HEK293 (cell line): Measurements from ENCODE around the gene ASXL2.

Source experiments
- CTCF ChIA-PET: fragments of 350-600 bp; formaldehyde crosslinking; extraction: SDS; loops from one replicate; lab custom pipeline; 2021; ENCODE audit warnings: antibody characterized with exemption; lab: Yijun Ruan, JAX
- POLR2A ChIA-PET: fragments of 300-600 bp; formaldehyde crosslinking; extraction: SDS; loops from one replicate; lab custom pipeline; 2020; ENCODE audit warnings: antibody characterized with exemption, inconsistent platforms; lab: Yijun Ruan, JAX
- H3K27ac ChIP-seq: fragments of 200-500 bp; sonication (Bioruptor generic); 2 replicates; pipeline ENCODE4 v1.5.1; 2014; ENCODE audit warnings: low read depth, low read length, control low read depth, inconsistent platforms; ENCODE audit errors: extremely low read depth
- H3K36me3 ChIP-seq, 2 experiments: fragments of 200-500 bp in 1 of 2; sonication (Bioruptor generic) in 1 of 2; 1 replicate in 1 of 2; 2 replicates in 1 of 2; pipeline ENCODE4 v1.5.1; 2014 to 2017; ENCODE audit warnings: inconsistent platforms in 2 of 2, low read length in 2 of 2; ENCODE audit not compliant: control insufficient read depth in 2 of 2, insufficient read depth in 1 of 2
- H3K4me1 ChIP-seq: fragments of 200-500 bp; sonication (Bioruptor generic); 2 replicates; pipeline ENCODE4 v1.5.1; 2014; ENCODE audit warnings: mild to moderate bottlenecking, low read length, inconsistent platforms; ENCODE audit not compliant: control insufficient read depth, insufficient read depth
- H3K4me3 ChIP-seq: 2 replicates; pipeline ENCODE4 v1.5.1; 2011; ENCODE audit warnings: low read depth, mild to moderate bottlenecking, control low read depth, low read length, moderate library complexity
- H3K9me3 ChIP-seq: fragments of 200-500 bp; sonication (Bioruptor generic); 2 replicates; pipeline ENCODE4 v1.5.1; 2014; ENCODE audit warnings: low read depth, low read length, inconsistent platforms; ENCODE audit not compliant: control insufficient read depth, insufficient read depth
- BCL6B ChIP-seq: fragments of 450-650 bp; formaldehyde crosslinking; IDR thresholded peaks from 2 replicates; pipeline ENCODE4 v1.5.1; 2017; ENCODE audit warnings: missing biosample characterization, missing genetic modification characterization
- CTCF ChIP-seq: fragments of 450-650 bp; formaldehyde crosslinking; IDR thresholded peaks from 2 replicates; pipeline ENCODE4 v1.5.1; 2016; ENCODE audit warnings: missing biosample characterization, missing genetic modification characterization
- GLIS2 ChIP-seq: fragments of 450-650 bp; formaldehyde crosslinking; IDR thresholded peaks from 2 replicates; pipeline ENCODE4 v1.5.1; 2016; ENCODE audit warnings: missing biosample characterization, missing genetic modification characterization
- IKZF3 ChIP-seq: fragments of 450-650 bp; IDR thresholded peaks from 2 replicates; pipeline ENCODE4 v1.5.0; 2018; ENCODE audit warnings: missing biosample characterization, mild to moderate bottlenecking, missing genetic modification characterization, moderate library complexity
- OSR2 ChIP-seq: fragments of 450-650 bp; formaldehyde crosslinking; IDR thresholded peaks from 2 replicates; pipeline ENCODE4 v1.5.1; 2016; ENCODE audit warnings: missing biosample characterization, missing genetic modification characterization
- SCRT1 ChIP-seq: fragments of 450-650 bp; formaldehyde crosslinking; IDR thresholded peaks from 2 replicates; pipeline ENCODE4 v1.5.1; 2016; ENCODE audit warnings: missing biosample characterization, missing genetic modification characterization, borderline replicate concordance
- SCRT2 ChIP-seq: fragments of 450-650 bp; formaldehyde crosslinking; IDR thresholded peaks from 2 replicates; pipeline ENCODE4 v1.5.1; 2016; ENCODE audit warnings: missing biosample characterization, missing genetic modification characterization
- WT1 ChIP-seq: fragments of 450-650 bp; formaldehyde crosslinking; IDR thresholded peaks from 2 replicates; pipeline ENCODE4 v1.5.1; 2016; ENCODE audit warnings: missing biosample characterization, missing genetic modification characterization
- YY1 ChIP-seq: fragments of 450-650 bp; formaldehyde crosslinking; IDR thresholded peaks from 2 replicates; pipeline ENCODE4 v1.5.1; 2018; ENCODE audit warnings: missing biosample characterization, missing genetic modification characterization
- ZBTB17 ChIP-seq: fragments of 450-650 bp; formaldehyde crosslinking; IDR thresholded peaks from 2 replicates; pipeline ENCODE4 v1.5.1; 2016; ENCODE audit warnings: missing biosample characterization, missing genetic modification characterization
- ZNF114 ChIP-seq: fragments of 450-650 bp; formaldehyde crosslinking; IDR thresholded peaks from 2 replicates; pipeline ENCODE4 v1.5.0; 2017; ENCODE audit warnings: missing biosample characterization, missing genetic modification characterization
- ZNF155 ChIP-seq: fragments of 450-650 bp; formaldehyde crosslinking; IDR thresholded peaks from 2 replicates; pipeline ENCODE4 v1.5.1; 2016; ENCODE audit warnings: missing biosample characterization, missing genetic modification characterization
- ZNF19 ChIP-seq: fragments of 450-650 bp; formaldehyde crosslinking; IDR thresholded peaks from 2 replicates; pipeline ENCODE4; 2016; ENCODE audit warnings: missing biosample characterization, missing genetic modification characterization, low read depth
- ZNF2 ChIP-seq: fragments of 450-650 bp; formaldehyde crosslinking; IDR thresholded peaks from 2 replicates; pipeline ENCODE4 v1.5.1; 2016; ENCODE audit warnings: missing biosample characterization, missing genetic modification characterization
- ZNF214 ChIP-seq: fragments of 450-650 bp; formaldehyde crosslinking; IDR thresholded peaks from 2 replicates; pipeline ENCODE4 v1.5.1; 2017; ENCODE audit warnings: missing biosample characterization, mild to moderate bottlenecking, missing genetic modification characterization, borderline replicate concordance
- ZNF248 ChIP-seq: fragments of 450-650 bp; formaldehyde crosslinking; IDR thresholded peaks from 2 replicates; pipeline ENCODE4 v1.5.1; 2017; ENCODE audit warnings: missing biosample characterization, missing genetic modification characterization
- ZNF280D ChIP-seq: fragments of 450-650 bp; formaldehyde crosslinking; IDR thresholded peaks from 2 replicates; pipeline ENCODE4 v1.5.1; 2016; ENCODE audit warnings: missing biosample characterization, missing genetic modification characterization
- ZNF311 ChIP-seq: fragments of 450-650 bp; formaldehyde crosslinking; IDR thresholded peaks from 2 replicates; pipeline ENCODE4 v1.5.1; 2017; ENCODE audit warnings: missing biosample characterization, missing genetic modification characterization, borderline replicate concordance
- ZNF37A ChIP-seq: fragments of 450-650 bp; IDR thresholded peaks from 2 replicates; pipeline ENCODE4 v1.5.1; 2018; ENCODE audit warnings: missing biosample characterization, missing genetic modification characterization
- ZNF391 ChIP-seq: fragments of 450-650 bp; formaldehyde crosslinking; IDR thresholded peaks from 2 replicates; pipeline ENCODE4 v1.5.1; 2016; ENCODE audit warnings: low read depth, missing biosample characterization, missing genetic modification characterization, borderline replicate concordance
- ZNF473 ChIP-seq: fragments of 450-650 bp; formaldehyde crosslinking; IDR thresholded peaks from 2 replicates; pipeline ENCODE4 v1.5.1; 2017; ENCODE audit warnings: missing biosample characterization, missing genetic modification characterization
- ZNF48 ChIP-seq: fragments of 450-650 bp; formaldehyde crosslinking; IDR thresholded peaks from 2 replicates; pipeline ENCODE4 v1.5.1; 2016; ENCODE audit warnings: missing biosample characterization, missing genetic modification characterization
- ZNF514 ChIP-seq: fragments of 450-650 bp; formaldehyde crosslinking; IDR thresholded peaks from 2 replicates; pipeline ENCODE4 v1.5.1; 2016; ENCODE audit warnings: missing biosample characterization, missing genetic modification characterization
- ZNF521 ChIP-seq: fragments of 450-650 bp; formaldehyde crosslinking; IDR thresholded peaks from 2 replicates; pipeline ENCODE4 v1.5.1; 2017; ENCODE audit warnings: missing biosample characterization, mild to moderate bottlenecking, missing genetic modification characterization
- ZNF544 ChIP-seq: fragments of 450-650 bp; formaldehyde crosslinking; IDR thresholded peaks from 2 replicates; pipeline ENCODE4 v1.5.0; 2017; ENCODE audit warnings: missing biosample characterization, missing genetic modification characterization
- ZNF549 ChIP-seq: fragments of 450-650 bp; IDR thresholded peaks from 2 replicates; pipeline ENCODE4 v1.5.1; 2018; ENCODE audit warnings: missing biosample characterization, missing genetic modification characterization, mild to moderate bottlenecking, inconsistent platforms, moderate library complexity
- ZNF629 ChIP-seq: fragments of 450-650 bp; formaldehyde crosslinking; IDR thresholded peaks from 2 replicates; pipeline ENCODE4 v1.5.1; 2017; ENCODE audit warnings: missing biosample characterization, missing genetic modification characterization
- ZNF658 ChIP-seq: fragments of 450-650 bp; formaldehyde crosslinking; IDR thresholded peaks from 2 replicates; pipeline ENCODE4; 2016; ENCODE audit warnings: missing biosample characterization, missing genetic modification characterization

The ASXL2 gene

GRCh38 chr2:25756536-25756935 lies 121.8 kb downstream of the ASXL2 start:
- Histone ChIP-seq H3K9me3 (no peaks in the 10 kb centered on the region), H3K36me3 (peaks cover 23 to 44% of the 10 kb centered on the region in 2 experiments)
- POLR2A ChIA-PET: no interaction called here

GRCh38 chr2:25749676-25750075 lies 128.6 kb downstream of the ASXL2 start:
- Histone ChIP-seq H3K4me1 (no peaks in the 10 kb centered on the region), H3K36me3 (peaks cover 21 to 58% of the 10 kb centered on the region in 2 experiments), H3K27ac (no peak overlapping the region), H3K4me3 (no peak overlapping the region), H3K9me3 (no peaks in the 10 kb centered on the region)
- CTCF ChIA-PET: interaction anchor here (0.6 kb wide), 1 partner anchor 14 kb away, joined by 3 read pairs; no protein-coding TSS in a partner anchor
- TF ChIP-seq ZNF629 (tag by site-specific recombination): no peak
- POLR2A ChIA-PET: no interaction called here

More at GRCh38 chr2:25756536-25756935, 121.8 kb downstream of the ASXL2 start:
- TF ChIP-seq BCL6B (tag by site-specific recombination): no peak
- TF ChIP-seq IKZF3 (tag by site-specific recombination): no peak
- TF ChIP-seq OSR2 (tag by site-specific recombination): no peak
- TF ChIP-seq ZNF114 (tag by site-specific recombination): no peak
- no peak for TF ChIP-seq SCRT1 (tag by site-specific recombination)
- no peak for TF ChIP-seq GLIS2 (tag by site-specific recombination)
- no peak for TF ChIP-seq ZNF549
- no peak for TF ChIP-seq ZNF514 (tag by site-specific recombination)
- TF ChIP-seq ZNF473: no peak
- TF ChIP-seq ZNF544 (tag by site-specific recombination): no peak
- TF ChIP-seq CTCF (tag by site-specific recombination): no peak
- no peak for TF ChIP-seq ZNF2 (tag by site-specific recombination)
- no peak for TF ChIP-seq YY1
- TF ChIP-seq ZNF248: no peak
- Histone ChIP-seq H3K4me3 (no peak overlapping the region), H3K27ac (no peak overlapping the region), H3K4me1 (no peaks in the 10 kb centered on the region)
- CTCF ChIA-PET: interaction anchor here (1.0 kb wide), 1 partner anchor 95 kb away, joined by 3 read pairs; no protein-coding TSS in a partner anchor

GRCh38 chr2:25744055-25744454 lies 134.2 kb downstream of the ASXL2 start:
- ChIA-PET POLR2A (no interaction called here), CTCF (interaction anchor here (0.6 kb wide), 1 partner anchor 401 kb away, joined by 3 read pairs; no protein-coding TSS in a partner anchor)
- Histone ChIP-seq H3K9me3 (no peaks in the 10 kb centered on the region), H3K4me3 (no peak overlapping the region), H3K4me1 (peaks cover 6% of the 10 kb centered on the region; the same call in 1 of the 2 replicates), H3K27ac (no peak overlapping the region), H3K36me3 (peaks cover 0 to 39% of the 10 kb centered on the region in 2 experiments)
- TF ChIP-seq ZNF629 (tag by site-specific recombination): no peak
- no peak for TF ChIP-seq GLIS2 (tag by site-specific recombination)
- no peak for TF ChIP-seq ZNF521 (tag by site-specific recombination)
- no peak for TF ChIP-seq ZNF391 (tag by site-specific recombination)
- no peak for TF ChIP-seq IKZF3 (tag by site-specific recombination)
- no peak for TF ChIP-seq ZNF48 (tag by site-specific recombination)
- no peak for TF ChIP-seq ZNF658 (tag by site-specific recombination)
- TF ChIP-seq SCRT2: no peak
- no peak for TF ChIP-seq ZNF311 (tag by site-specific recombination)
- TF ChIP-seq ZBTB17: no peak
- no peak for TF ChIP-seq ZNF155 (tag by site-specific recombination)
- TF ChIP-seq WT1 (tag by site-specific recombination): no peak
- no peak for TF ChIP-seq ZNF214 (tag by site-specific recombination)
- TF ChIP-seq ZNF19 (tag by site-specific recombination): no peak
- no peak for TF ChIP-seq ZNF37A (tag by site-specific recombination)
- no peak for TF ChIP-seq ZNF280D (tag by site-specific recombination)
